HG02885 (cell line): ENCODE data around the gene SLC16A7.
"Not testable (repeated sequence)": the region's sequence is repeated elsewhere in the genome, so short reads cannot be mapped to it uniquely, and the experiment has no call there.

Source experiments
- ATAC-seq: cut with Tn5 transposase; IDR thresholded peaks from one replicate; pipeline ENCODE4 v1.9.1; 2021; ENCODE audit warnings: mild to moderate bottlenecking; ENCODE audit not compliant: unreplicated experiment, poor library complexity

The SLC16A7 gene

GRCh38 chr12:59595883-59596540 is at the start of gene SLC16A7:
Gene SLC16A7 (plus strand): TSS chr12:59596029. CDS start chr12:59704802, 108,773 bp downstream.
- ATAC-seq = peak; percentile 69

GRCh38 chr12:59548930-59549329 is 46.9 kb upstream of the SLC16A7 start:
- ATAC-seq = no peak

- no peak for ATAC-seq
These were observed 36.1 kb upstream of the SLC16A7 start for GRCh38 chr12:59559696-59560095.

- ATAC-seq = no peak
These were observed 25.7 kb upstream of the SLC16A7 start for GRCh38 chr12:59570145-59570544.

GRCh38 chr12:59574406-59574805 is 21.4 kb upstream of the SLC16A7 start:
- ATAC-seq = no peak

GRCh38 chr12:59575826-59576225 is 20.0 kb upstream of the SLC16A7 start:
- no peak for ATAC-seq

- no peak for ATAC-seq
These were observed 17.6 kb upstream of the SLC16A7 start for GRCh38 chr12:59578254-59578653.

- no peak for ATAC-seq
These were observed 16.2 kb upstream of the SLC16A7 start for GRCh38 chr12:59579631-59580030.

- ATAC-seq = no peak
These were observed 15.8 kb upstream of the SLC16A7 start for GRCh38 chr12:59580050-59580449.

- no peak for ATAC-seq
These were observed 12.7 kb upstream of the SLC16A7 start for GRCh38 chr12:59583003-59583712.

GRCh38 chr12:59587710-59588109 is 8.1 kb upstream of the SLC16A7 start:
- ATAC-seq = no peak

GRCh38 chr12:59593761-59594160 is 2.1 kb upstream of the SLC16A7 start:
- no peak for ATAC-seq

GRCh38 chr12:59594943-59595500 is 807 bp upstream of the SLC16A7 start:
- no peak for ATAC-seq

- no peak for ATAC-seq
These were observed 305 bp upstream of the SLC16A7 start for GRCh38 chr12:59595565-59595882.

GRCh38 chr12:59597385-59597781 is 1.6 kb downstream of the SLC16A7 start:
- ATAC-seq = peak; percentile 54

GRCh38 chr12:59600171-59600570 is 4.3 kb downstream of the SLC16A7 start:
- ATAC-seq = no peak

- ATAC-seq = no peak
These were observed 7.9 kb downstream of the SLC16A7 start for GRCh38 chr12:59603754-59604153.

- ATAC-seq = not testable (repeated sequence)
These were observed 17.1 kb downstream of the SLC16A7 start for GRCh38 chr12:59612823-59613434.

GRCh38 chr12:59615392-59616165 is 19.8 kb downstream of the SLC16A7 start:
- no peak for ATAC-seq

- ATAC-seq = peak; percentile 49
These were observed 23.8 kb downstream of the SLC16A7 start for GRCh38 chr12:59619461-59620240.
